PC-3 (cell line): ENCODE data around the gene ADAM19. TPM values are rescaled to one million over a fixed set of nuclear protein-coding genes. Genes with fewer than 3 reads are reported as not detected.

Experiments
- ATAC-seq: fragments of 200-7000 bp; cut with Tn5 transposase; 2 replicates; pipeline ENCODE4 v1.9.1; 2020; ENCODE audit warnings: mild to moderate bottlenecking, moderate library complexity
- BruUV-seq: library from RNA; stranded (reverse); fragments of 400-500 nt; replicated peaks from 2 replicates; lab custom pipeline; 2021; lab: Mats Ljungman, UMichigan
- CTCF ChIA-PET: fragments of 300-600 bp; sonication (Branson Sonifier 250); formaldehyde crosslinking; loops from one replicate; lab custom pipeline; 2022; ENCODE audit warnings: antibody characterized with exemption; lab: Charles Lee
- POLR2A ChIA-PET: fragments of 300-600 bp; sonication (Branson Sonifier 250); formaldehyde crosslinking; loops from one replicate; lab custom pipeline; 2022; ENCODE audit warnings: antibody characterized with exemption; ENCODE audit not compliant: unreplicated experiment; lab: Charles Lee
- DNase-seq: peaks from one replicate; pipeline ENCODE4 v3.0.0-alpha.2; 2015
- H2AFZ ChIP-seq: fragments of 300-600 bp; sonication (generic); 2 replicates; pipeline ENCODE4 v1.6.0; 2016; ENCODE audit warnings: antibody characterized with exemption, low read length
- H3F3A ChIP-seq: fragments of 300-600 bp; sonication (generic); one replicate; pipeline ENCODE4 v1.6.0; 2017; ENCODE audit warnings: antibody characterized with exemption, low read length, control low read depth, mild to moderate bottlenecking; ENCODE audit not compliant: unreplicated experiment
- H3K27ac ChIP-seq: fragments of 300-600 bp; sonication (generic); 2 replicates; pipeline ENCODE4 v1.5.1; 2016; ENCODE audit warnings: mild to moderate bottlenecking, low read length
- H3K27me3 ChIP-seq: fragments of 300-600 bp; sonication (generic); 2 replicates; pipeline ENCODE4 v1.6.1; 2016; ENCODE audit warnings: low read length, mixed read lengths
- H3K36me3 ChIP-seq: fragments of 300-600 bp; sonication (generic); 2 replicates; pipeline ENCODE4 v1.6.1; 2016; ENCODE audit warnings: low read depth, mixed run types, low read length, mixed read lengths
- H3K4me1 ChIP-seq: fragments of 300-600 bp; sonication (generic); 2 replicates; pipeline ENCODE4 v1.5.1; 2016; ENCODE audit warnings: low read length; ENCODE audit not compliant: insufficient read depth
- H3K4me2 ChIP-seq: fragments of 300-600 bp; sonication (generic); 2 replicates; pipeline ENCODE4 v1.6.0; 2016; ENCODE audit warnings: low read length
- H3K4me3 ChIP-seq: fragments of 300-600 bp; sonication (generic); 2 replicates; pipeline ENCODE4 v1.5.1; 2016; ENCODE audit warnings: mild to moderate bottlenecking, low read length, mixed read lengths
- H3K79me2 ChIP-seq: fragments of 300-600 bp; sonication (generic); 2 replicates; pipeline ENCODE4 v1.6.1; 2017; ENCODE audit warnings: low read length, mixed read lengths
- H3K9ac ChIP-seq: fragments of 300-600 bp; sonication (generic); 2 replicates; pipeline ENCODE4 v1.6.0; 2016; ENCODE audit warnings: mild to moderate bottlenecking, low read length
- H3K9me2 ChIP-seq: fragments of 300-600 bp; sonication (generic); replicated peaks from 2 replicates; pipeline ENCODE4 v1.6.1; 2016; ENCODE audit warnings: mixed run types, low read length, mixed read lengths
- H3K9me3 ChIP-seq: fragments of 300-600 bp; sonication (generic); 2 replicates; pipeline ENCODE4 v1.6.1; 2016; ENCODE audit warnings: low read length, mixed read lengths
- H4K20me1 ChIP-seq: fragments of 300-600 bp; sonication (generic); 2 replicates; pipeline ENCODE4 v1.6.1; 2016; ENCODE audit warnings: low read length, mixed read lengths
- EZH2 ChIP-seq: fragments of 300-600 bp; sonication (generic); IDR thresholded peaks from one replicate; pipeline ENCODE4 v1.6.1; 2017; ENCODE audit warnings: antibody characterized with exemption, mild to moderate bottlenecking, low read length; ENCODE audit not compliant: unreplicated experiment
- EZH2phosphoT487 ChIP-seq: fragments of 300-600 bp; sonication (generic); IDR thresholded peaks from 2 replicates; pipeline ENCODE4 v1.6.1; 2018; ENCODE audit warnings: mild to moderate bottlenecking, antibody characterized with exemption, low read length, borderline replicate concordance
- intact Hi-C: fragments of 100-400 bp; cut with micrococcal nuclease; formaldehyde crosslinking; loops from 2 replicates; pipeline ENCODE4 v1.9.0; 2023
- total RNA-seq: library from RNA; depleted of rRNA; stranded (reverse); fragments of >200 nt; gene quantifications from 2 replicates; pipeline ENCODE4 v1.2.3, GENCODE V29; 2014
- TF ChIP-seq, protein P1 (sequence below): fragments of 300-600 bp; sonication (generic); conservative IDR thresholded peaks from 2 replicates; pipeline ENCODE4 v1.5.1; 2017; ENCODE audit warnings: antibody characterized with exemption, low read depth, mild to moderate bottlenecking, low read length

The ADAM19 gene
- total RNA-seq, 1 experiment from 2014 or later: 115 TPM

DNA sequence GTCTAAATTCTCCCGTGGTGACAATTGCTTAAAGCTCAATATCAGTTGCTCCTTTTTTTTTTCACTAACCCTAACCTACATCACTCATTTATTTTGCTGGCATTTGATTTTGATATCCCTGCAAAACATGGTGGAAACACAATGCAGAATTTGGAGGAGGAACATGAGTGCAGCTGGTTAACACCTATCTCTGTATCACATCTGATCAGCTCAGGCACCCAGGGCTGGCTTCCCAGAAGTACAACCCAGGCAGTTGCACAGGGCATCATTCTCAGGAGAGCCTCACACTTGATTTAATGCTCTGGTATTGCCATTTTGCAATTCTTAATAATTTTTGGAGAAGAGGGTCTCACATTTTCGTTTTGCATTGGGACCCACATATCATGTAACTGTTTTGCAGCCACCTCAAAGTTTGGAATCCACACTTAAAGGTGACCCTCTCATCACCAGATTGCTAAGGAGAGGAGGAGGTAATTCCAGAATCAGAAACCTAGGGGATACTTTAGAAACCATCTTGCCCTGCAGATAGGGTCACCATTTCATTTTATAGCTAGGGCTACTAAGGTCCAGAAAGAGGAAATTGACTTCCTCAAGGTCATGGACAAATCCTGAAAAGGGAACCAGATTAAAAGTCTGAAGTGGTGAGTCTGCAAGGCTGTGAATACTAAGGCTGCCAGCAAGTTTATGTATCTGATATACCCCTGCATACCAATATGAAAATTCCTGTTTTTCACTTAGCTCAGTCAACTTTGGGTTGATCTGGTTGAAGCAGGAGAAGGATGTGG is 19.3 kb upstream of the ADAM19 start:
- CTCF ChIA-PET: no interaction called here
- H3K9me2 ChIP-seq: no peaks in the 10 kb centered on the region
- H3K27ac ChIP-seq: no peak overlapping the region
- DNase-seq: no peak
- no peaks in the 10 kb centered on the region for H3K27me3 ChIP-seq
- H3K9ac ChIP-seq: no peak overlapping the region
- 0 out of 2 replicates have a peak overlapping the region, but pooled peaks have one; percentile 7 for H2AFZ ChIP-seq
- H3F3A ChIP-seq: no peaks in the 10 kb centered on the region
- TF ChIP-seq EZH2phosphoT487 (no peak), EZH2 (no peak)
- TF ChIP-seq, protein P1, sequence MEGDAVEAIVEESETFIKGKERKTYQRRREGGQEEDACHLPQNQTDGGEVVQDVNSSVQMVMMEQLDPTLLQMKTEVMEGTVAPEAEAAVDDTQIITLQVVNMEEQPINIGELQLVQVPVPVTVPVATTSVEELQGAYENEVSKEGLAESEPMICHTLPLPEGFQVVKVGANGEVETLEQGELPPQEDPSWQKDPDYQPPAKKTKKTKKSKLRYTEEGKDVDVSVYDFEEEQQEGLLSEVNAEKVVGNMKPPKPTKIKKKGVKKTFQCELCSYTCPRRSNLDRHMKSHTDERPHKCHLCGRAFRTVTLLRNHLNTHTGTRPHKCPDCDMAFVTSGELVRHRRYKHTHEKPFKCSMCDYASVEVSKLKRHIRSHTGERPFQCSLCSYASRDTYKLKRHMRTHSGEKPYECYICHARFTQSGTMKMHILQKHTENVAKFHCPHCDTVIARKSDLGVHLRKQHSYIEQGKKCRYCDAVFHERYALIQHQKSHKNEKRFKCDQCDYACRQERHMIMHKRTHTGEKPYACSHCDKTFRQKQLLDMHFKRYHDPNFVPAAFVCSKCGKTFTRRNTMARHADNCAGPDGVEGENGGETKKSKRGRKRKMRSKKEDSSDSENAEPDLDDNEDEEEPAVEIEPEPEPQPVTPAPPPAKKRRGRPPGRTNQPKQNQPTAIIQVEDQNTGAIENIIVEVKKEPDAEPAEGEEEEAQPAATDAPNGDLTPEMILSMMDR: no peak
- ATAC-seq: no peak
- H3K9me3 ChIP-seq: no peaks in the 10 kb centered on the region
- H3K4me2 ChIP-seq: no peak overlapping the region
- H3K79me2 ChIP-seq: no peaks in the 10 kb centered on the region
- peaks cover 20% of the 10 kb centered on the region for H3K4me1 ChIP-seq
- no peak overlapping the region for H3K4me3 ChIP-seq
- no peaks in the 10 kb centered on the region for H4K20me1 ChIP-seq
- intact Hi-C loops: no loop called here
- no peaks in the 10 kb centered on the region for H3K36me3 ChIP-seq
- POLR2A ChIA-PET: no interaction called here
- BruUV-seq: no TSS peak

DNA sequence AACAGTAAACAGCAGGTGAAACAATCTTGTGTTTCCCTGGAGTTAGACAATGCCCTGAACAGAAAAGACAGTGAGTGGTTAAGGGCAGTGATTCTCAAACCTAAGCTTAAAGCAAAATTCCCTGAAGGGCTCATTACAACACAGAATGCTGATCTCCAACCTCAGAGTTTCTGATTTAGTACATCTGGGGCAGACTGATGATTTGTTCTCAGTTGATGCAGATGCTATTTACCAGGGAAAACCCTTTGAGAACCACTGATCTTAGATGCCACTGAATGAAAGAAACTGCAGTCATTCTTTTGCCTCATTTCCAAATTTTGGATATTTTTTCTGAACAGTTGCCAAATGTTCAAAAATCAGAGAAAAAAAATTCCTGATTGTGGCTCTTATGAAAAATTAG is 18.7 kb upstream of the ADAM19 start:
- no peak overlapping the region for H3K4me3 ChIP-seq
- CTCF ChIA-PET: no interaction called here
- H3K4me1 ChIP-seq: peaks cover 20% of the 10 kb centered on the region
- no peaks in the 10 kb centered on the region for H3K9me2 ChIP-seq
- no peaks in the 10 kb centered on the region for H4K20me1 ChIP-seq
- no peaks in the 10 kb centered on the region for H3F3A ChIP-seq
- no peaks in the 10 kb centered on the region for H3K79me2 ChIP-seq
- no peak for TF ChIP-seq EZH2phosphoT487
- TF ChIP-seq, protein P1: no peak
- TF ChIP-seq EZH2: no peak
- H3K9ac ChIP-seq: no peak overlapping the region
- no peak overlapping the region for H3K4me2 ChIP-seq
- no peak overlapping the region for H3K27ac ChIP-seq
- H3K36me3 ChIP-seq: no peaks in the 10 kb centered on the region
- no TSS peak for BruUV-seq
- H3K27me3 ChIP-seq: no peaks in the 10 kb centered on the region
- POLR2A ChIA-PET: no interaction called here
- H2AFZ ChIP-seq: peak overlapping the region; percentile 25; the same call in 1 of the 2 replicates
- no peak for ATAC-seq
- no peak for DNase-seq
- no peaks in the 10 kb centered on the region for H3K9me3 ChIP-seq
- intact Hi-C loops: no loop called here
